Stimulated activated naive CD8-positive, alpha-beta T cell treated with anti-CD3 and anti-CD28 coated beads, Interleukin-15, Interleukin-2, amounts not matched to agents 100 ng/mL and 50 ng/mL, for 24 hours (primary cell): ENCODE results near the gene PTPRF.

Experiments used
- H3K27ac Mint-ChIP-seq: one replicate; pipeline ENCODE4 v1.8.0; 2021; ENCODE audit warnings: mild to moderate bottlenecking, mixed read lengths
- H3K27me3 Mint-ChIP-seq: one replicate; pipeline ENCODE4 v1.8.0; 2021; ENCODE audit warnings: mixed read lengths
- H3K36me3 Mint-ChIP-seq: one replicate; pipeline ENCODE4 v1.8.0; 2021; ENCODE audit warnings: low read depth, mixed read lengths
- H3K4me1 Mint-ChIP-seq: one replicate; pipeline ENCODE4 v1.8.0; 2021; ENCODE audit warnings: low read depth, mixed read lengths
- H3K4me3 Mint-ChIP-seq: one replicate; pipeline ENCODE4 v1.8.0; 2021; ENCODE audit warnings: mild to moderate bottlenecking, mixed read lengths
- H3K9me3 Mint-ChIP-seq: one replicate; pipeline ENCODE4 v1.8.0; 2021; ENCODE audit warnings: mixed read lengths

The PTPRF gene

DNA sequence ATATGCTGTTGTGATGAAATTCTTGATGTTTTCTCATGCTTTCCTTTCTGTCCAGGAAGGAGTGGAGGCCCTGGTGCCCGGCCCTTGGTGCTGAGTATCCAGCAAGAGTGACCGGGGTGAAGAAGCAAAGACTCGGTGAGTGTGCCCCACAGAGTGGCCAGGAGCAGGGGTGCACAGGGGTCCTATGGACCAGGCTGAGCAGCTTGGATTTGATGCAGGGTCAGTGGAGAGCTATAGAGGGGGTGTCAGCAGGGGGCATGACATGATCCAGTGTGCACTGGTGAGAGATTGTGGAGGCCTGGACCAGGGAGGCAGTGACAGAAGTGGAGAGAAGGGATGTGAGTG, 7.4 kb downstream of the PTPRF start:
- Mint-ChIP-seq H3K4me3 (no peak overlapping the region), H3K27ac (no peak overlapping the region), H3K4me1 (no peaks in the 10 kb centered on the region), H3K27me3 (peaks cover under 1% of the 10 kb centered on the region), H3K36me3 (no peaks in the 10 kb centered on the region), H3K9me3 (no peaks in the 10 kb centered on the region)

DNA sequence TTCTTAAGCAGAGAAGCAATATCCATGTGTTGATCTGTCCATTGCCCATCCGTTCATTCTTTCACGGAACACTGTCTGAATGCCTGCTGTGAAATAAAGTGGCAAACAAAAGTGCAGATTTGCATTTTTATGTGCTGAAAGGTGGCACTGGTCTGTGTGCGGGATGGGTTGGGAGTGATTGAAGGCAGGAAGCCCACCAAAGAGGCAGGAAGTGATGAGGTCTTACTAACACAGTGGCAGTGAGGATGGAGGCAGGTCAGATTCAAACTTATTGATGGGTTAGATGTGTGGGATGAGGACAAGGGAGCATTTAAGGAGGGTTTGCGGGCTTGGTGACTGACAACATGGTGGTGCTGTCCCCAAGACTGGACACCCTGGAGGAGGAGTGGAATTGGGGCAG, 8.3 kb downstream of the PTPRF start:
- Mint-ChIP-seq H3K4me3 (no peak overlapping the region), H3K27me3 (no peaks in the 10 kb centered on the region), H3K4me1 (no peaks in the 10 kb centered on the region), H3K27ac (no peak overlapping the region), H3K9me3 (no peaks in the 10 kb centered on the region), H3K36me3 (no peaks in the 10 kb centered on the region)

GRCh38 chr1:43539726-43540434, 9.2 kb downstream of the PTPRF start:
- H3K9me3 Mint-ChIP-seq = no peaks in the 10 kb centered on the region
- no peaks in the 10 kb centered on the region for H3K27me3 Mint-ChIP-seq
- no peak overlapping the region for H3K27ac Mint-ChIP-seq
- H3K4me3 Mint-ChIP-seq = no peak overlapping the region
- no peaks in the 10 kb centered on the region for H3K4me1 Mint-ChIP-seq
- H3K36me3 Mint-ChIP-seq = no peaks in the 10 kb centered on the region

- no peaks in the 10 kb centered on the region for H3K9me3 Mint-ChIP-seq
- no peaks in the 10 kb centered on the region for H3K27me3 Mint-ChIP-seq
- no peaks in the 10 kb centered on the region for H3K36me3 Mint-ChIP-seq
- H3K27ac Mint-ChIP-seq = no peak overlapping the region
- H3K4me3 Mint-ChIP-seq = no peak overlapping the region
- no peaks in the 10 kb centered on the region for H3K4me1 Mint-ChIP-seq
Measured at GRCh38 chr1:43540653-43541071, 10.0 kb downstream of the PTPRF start.

GRCh38 chr1:43541141-43541540, 10.5 kb downstream of the PTPRF start:
- Mint-ChIP-seq H3K4me1 (no peaks in the 10 kb centered on the region), H3K4me3 (no peak overlapping the region), H3K9me3 (no peaks in the 10 kb centered on the region), H3K27ac (no peak overlapping the region), H3K36me3 (no peaks in the 10 kb centered on the region), H3K27me3 (no peaks in the 10 kb centered on the region)

- Mint-ChIP-seq H3K4me3 (no peak overlapping the region), H3K4me1 (no peaks in the 10 kb centered on the region), H3K36me3 (no peaks in the 10 kb centered on the region), H3K9me3 (no peaks in the 10 kb centered on the region), H3K27me3 (peaks cover 3% of the 10 kb centered on the region), H3K27ac (no peak overlapping the region)
Measured at GRCh38 chr1:43541721-43542401, 11.2 kb downstream of the PTPRF start.

DNA sequence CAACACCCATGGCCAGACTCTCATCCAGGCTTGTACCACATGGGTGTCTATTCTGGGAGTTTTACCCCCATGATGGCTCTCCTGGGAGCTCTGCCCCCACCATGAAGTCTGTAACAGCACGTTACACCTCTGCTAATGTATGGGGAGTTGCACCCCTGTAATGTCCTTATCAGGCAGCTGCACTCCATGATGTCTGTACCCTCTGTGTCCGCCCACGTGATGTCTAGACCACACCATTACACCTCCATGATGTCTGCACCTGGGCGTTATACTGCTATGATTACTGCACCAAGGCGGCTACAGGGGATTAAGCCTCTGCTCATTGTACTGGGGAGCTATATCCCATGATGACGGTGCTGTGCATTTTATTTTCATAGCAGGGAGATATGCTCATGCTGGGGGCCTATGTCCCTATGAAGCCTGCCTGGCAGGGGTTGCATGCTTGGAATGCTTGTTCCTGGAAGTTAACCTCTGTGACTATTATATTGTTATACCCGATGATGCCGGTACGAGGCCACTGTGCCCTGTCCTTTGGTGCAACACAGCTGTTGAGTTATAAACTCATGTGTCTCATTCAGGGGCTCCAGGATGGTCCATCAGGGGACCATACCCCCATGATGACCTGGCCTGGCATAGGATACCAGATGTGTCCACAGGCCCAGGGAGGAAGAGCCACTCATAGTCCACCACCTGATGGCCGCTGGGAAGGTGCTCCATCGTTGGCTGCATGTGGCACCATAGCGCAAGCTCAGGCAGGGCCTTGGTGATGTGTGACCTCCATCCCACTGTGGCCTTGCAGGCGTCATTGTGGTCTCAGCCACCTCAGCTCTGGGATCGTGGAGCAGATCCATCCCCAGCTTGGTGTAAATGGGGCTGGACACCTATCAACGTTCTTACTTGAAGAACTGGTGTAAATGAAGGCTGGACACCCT, 12.1 kb downstream of the PTPRF start:
- Mint-ChIP-seq H3K27me3 (peaks cover 4% of the 10 kb centered on the region), H3K36me3 (no peaks in the 10 kb centered on the region), H3K9me3 (no peaks in the 10 kb centered on the region), H3K4me1 (no peaks in the 10 kb centered on the region), H3K27ac (no peak overlapping the region), H3K4me3 (no peak overlapping the region)

GRCh38 chr1:43543567-43543966, 12.9 kb downstream of the PTPRF start:
- no peaks in the 10 kb centered on the region for H3K9me3 Mint-ChIP-seq
- no peak overlapping the region for H3K27ac Mint-ChIP-seq
- H3K27me3 Mint-ChIP-seq = peaks cover 4% of the 10 kb centered on the region
- H3K36me3 Mint-ChIP-seq = no peaks in the 10 kb centered on the region
- H3K4me1 Mint-ChIP-seq = no peaks in the 10 kb centered on the region
- no peak overlapping the region for H3K4me3 Mint-ChIP-seq

DNA sequence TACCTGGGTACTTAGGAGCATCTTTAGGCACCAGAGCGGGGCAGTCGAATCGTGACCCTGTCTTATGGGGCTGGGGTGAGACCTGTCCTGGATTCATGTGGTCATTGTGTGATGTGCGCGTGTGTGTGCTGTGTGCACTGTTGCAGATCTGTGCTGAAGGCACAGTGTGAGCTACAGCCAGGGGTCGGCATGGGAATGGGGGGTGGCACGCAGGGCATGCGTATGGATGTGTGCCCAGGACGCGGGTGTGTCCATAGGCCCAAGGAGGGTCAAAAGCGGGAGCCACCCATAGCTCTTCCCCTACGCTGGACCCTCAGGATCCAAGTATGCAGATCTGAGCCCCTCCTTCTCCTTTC, 14.6 kb downstream of the PTPRF start:
- Mint-ChIP-seq H3K27ac (no peak overlapping the region), H3K4me3 (no peak overlapping the region), H3K9me3 (no peaks in the 10 kb centered on the region), H3K36me3 (no peaks in the 10 kb centered on the region), H3K27me3 (peaks cover 4% of the 10 kb centered on the region), H3K4me1 (peaks cover under 1% of the 10 kb centered on the region)

DNA sequence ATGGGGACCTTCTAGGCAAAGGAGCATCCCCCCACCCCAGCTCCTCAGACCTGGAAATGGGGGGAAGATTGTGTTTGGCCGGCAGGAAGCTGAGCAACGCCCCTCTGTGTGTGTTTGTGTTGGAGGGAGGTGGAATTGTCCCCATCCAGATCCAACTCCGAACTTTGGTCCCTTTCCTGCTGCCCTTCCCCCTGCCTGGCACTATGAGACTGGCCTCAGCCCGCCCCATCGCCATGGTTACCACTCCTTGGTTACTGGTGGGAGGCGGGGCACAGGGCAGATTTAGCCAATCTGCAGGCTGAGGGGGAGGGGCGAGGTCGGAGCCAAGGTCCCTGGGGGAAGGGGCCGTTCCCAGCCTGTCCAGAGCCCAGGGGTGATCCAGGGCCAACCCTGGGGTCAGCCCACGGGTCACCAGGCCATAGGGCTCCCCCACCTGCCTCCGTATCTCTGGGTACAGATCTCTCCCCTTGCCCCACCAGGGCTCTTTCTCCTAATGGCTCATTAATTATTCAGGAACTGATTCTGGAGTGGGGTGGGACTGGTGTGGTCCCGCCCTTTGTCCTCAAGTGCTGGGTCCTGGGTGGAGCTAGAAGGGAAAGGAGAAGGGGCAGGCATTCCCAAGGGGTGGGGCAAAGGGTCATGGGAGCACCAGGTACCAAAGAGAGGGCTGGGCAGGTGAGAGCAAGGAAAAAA, 15.2 kb downstream of the PTPRF start:
- Mint-ChIP-seq H3K36me3 (no peaks in the 10 kb centered on the region), H3K4me1 (peaks cover 3% of the 10 kb centered on the region), H3K9me3 (no peaks in the 10 kb centered on the region), H3K4me3 (no peak overlapping the region), H3K27ac (no peak overlapping the region), H3K27me3 (peaks cover 10% of the 10 kb centered on the region)

DNA sequence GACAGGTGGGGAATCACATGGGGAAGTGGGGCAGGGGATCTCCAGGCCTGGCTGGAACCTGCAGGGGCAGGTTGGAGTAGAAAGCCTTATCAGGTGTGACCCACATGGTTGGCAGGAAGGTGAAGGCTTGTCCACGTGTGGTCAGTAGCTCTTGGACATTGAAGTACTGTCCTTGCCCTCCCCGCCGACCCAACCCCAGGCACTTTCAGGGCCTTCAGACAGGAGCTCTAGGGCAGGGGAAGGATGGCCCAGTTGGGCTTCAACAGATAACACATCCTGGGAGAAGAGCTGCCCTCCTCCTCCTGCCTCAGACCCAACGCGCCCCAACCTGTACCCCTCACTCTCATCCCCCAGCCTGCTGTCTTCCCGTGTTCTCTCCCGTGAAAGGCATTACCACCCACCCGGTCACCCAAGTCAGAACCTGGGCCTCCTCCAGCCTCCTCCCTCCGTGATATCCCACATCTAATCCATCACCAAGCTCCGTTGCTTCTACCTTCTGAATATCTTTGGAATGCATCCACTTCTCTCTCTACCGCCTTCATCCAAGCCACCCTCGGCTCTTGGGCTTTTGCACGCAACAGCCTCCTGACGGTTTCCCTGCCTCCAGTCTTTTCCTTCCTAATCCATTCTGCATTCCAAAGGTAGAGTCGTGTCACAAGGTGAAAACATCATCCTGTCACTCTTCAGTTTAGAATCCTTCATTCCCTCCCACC, 15.9 kb downstream of the PTPRF start:
- no peaks in the 10 kb centered on the region for H3K9me3 Mint-ChIP-seq
- no peak overlapping the region for H3K4me3 Mint-ChIP-seq
- H3K27ac Mint-ChIP-seq = no peak overlapping the region
- peaks cover 12% of the 10 kb centered on the region for H3K27me3 Mint-ChIP-seq
- no peaks in the 10 kb centered on the region for H3K36me3 Mint-ChIP-seq
- peaks cover 3% of the 10 kb centered on the region for H3K4me1 Mint-ChIP-seq

DNA sequence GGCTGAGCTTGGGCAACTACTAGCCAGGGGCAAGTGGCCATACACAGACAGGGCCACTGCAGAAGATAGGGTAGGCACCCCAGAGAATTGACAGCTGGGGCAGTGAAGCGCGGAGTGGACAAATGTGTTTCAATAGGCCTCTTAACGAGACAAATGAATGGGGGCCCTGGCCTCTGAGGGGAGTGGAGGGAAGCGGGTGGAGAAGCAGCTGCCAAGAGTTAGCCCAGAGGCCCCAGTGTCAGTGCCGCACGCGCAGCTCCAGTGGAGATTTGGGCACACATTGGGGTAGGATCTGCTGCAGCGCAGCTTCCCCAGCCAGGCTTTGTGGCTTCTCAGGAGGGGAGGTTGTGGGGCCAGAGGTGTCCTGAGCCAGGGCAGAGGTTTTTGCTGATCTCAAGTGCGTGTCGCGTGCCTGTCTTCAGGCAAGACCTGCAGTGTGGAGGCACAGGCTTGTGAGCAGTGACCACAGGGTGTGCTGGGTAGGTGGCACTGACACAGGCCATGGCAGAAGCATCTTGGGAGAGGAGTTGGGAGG, 16.9 kb downstream of the PTPRF start:
- Mint-ChIP-seq H3K27ac (no peak overlapping the region), H3K27me3 (peaks cover 12% of the 10 kb centered on the region), H3K4me1 (peaks cover 3% of the 10 kb centered on the region), H3K4me3 (no peak overlapping the region), H3K36me3 (no peaks in the 10 kb centered on the region), H3K9me3 (no peaks in the 10 kb centered on the region)

DNA sequence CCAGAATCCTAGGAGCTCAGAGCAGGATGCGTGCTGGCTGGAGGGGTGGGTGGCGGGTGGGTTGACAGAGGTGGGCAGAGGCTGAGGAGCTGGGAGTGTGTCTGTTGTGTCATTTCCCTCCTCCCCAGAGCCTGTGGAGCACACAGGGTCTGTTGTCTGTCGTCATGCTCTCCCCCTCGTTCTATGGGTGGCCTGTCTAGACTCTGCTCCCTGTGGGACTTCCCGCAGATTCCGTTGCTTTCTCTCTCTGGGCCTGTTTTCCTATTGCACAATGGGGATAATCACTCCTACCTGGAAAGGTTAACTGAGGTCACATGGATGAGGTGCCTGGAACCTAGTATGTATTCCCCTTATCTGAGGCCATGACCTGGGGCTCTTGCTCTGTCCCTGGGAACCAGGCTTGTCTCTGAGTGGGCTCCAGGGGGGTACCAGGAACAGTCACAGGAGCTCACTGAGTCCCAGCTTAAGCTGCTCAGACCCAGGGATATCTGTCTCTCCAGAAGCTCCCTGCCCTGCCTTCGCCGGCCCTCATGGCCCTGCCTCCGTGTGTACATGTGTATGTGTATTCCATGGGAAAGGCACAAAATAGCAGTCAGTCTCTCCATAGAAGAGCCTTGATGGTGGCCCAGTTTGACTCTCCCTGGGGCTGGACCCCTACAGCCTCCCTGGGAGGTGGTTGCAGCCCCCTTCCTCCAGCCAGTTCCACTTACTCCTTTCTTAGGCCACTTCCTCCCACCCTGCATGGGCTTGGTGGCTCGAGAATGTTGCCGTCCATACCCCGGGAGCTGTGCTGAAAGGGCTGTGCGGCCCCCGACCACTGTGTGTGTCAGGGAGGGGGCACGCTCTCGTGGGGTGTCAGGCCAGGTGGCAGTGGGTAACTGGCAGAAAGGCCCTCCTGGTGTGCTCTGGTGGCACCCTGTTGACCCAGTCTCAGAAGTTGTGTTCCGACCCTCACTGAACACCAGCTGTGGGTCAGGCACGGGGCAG, 17.9 kb downstream of the PTPRF start:
- Mint-ChIP-seq H3K4me3 (no peak overlapping the region), H3K36me3 (no peaks in the 10 kb centered on the region), H3K4me1 (peaks cover 3% of the 10 kb centered on the region), H3K27ac (no peak overlapping the region), H3K9me3 (no peaks in the 10 kb centered on the region), H3K27me3 (peaks cover 12% of the 10 kb centered on the region)
